Right atrium auricular region (tissue), 2 donors: Measurements from ENCODE around the gene KLF16. TPM values are rescaled to one million over a fixed set of nuclear protein-coding genes. Genes with fewer than 3 reads are reported as not detected.

Experiments used
- DNase-seq: peaks from one replicate; pipeline ENCODE4 v3.0.0-alpha.2; 2019; ENCODE audit warnings: low spot score
- H3K27ac ChIP-seq, 2 donors: fragments of 200-600 bp; sonication (generic); 1 replicate in 1 of 2; 2 replicates in 1 of 2; pipeline ENCODE4 v1.5.1; 2016 to 2019
- H3K27me3 ChIP-seq, 2 donors: fragments of 200-600 bp; sonication (generic); one replicate each; pipeline versions ENCODE4 v1.5.1 to v1.6.0; 2017 to 2019
- H3K36me3 ChIP-seq: fragments of 200-600 bp; sonication (generic); one replicate; pipeline ENCODE4 v1.5.1; 2016
- H3K4me1 ChIP-seq, 2 donors: fragments of 200-600 bp; sonication (generic); one replicate each; pipeline versions ENCODE4 v1.5.1 to v1.6.0; 2017 to 2019
- H3K4me3 ChIP-seq, 2 donors: fragments of 200-600 bp; sonication (generic); 1 replicate in 1 of 2; 2 replicates in 1 of 2; pipeline ENCODE4 v1.5.1; 2017 to 2019; ENCODE audit warnings: mild to moderate bottlenecking in 1 of 2, moderate library complexity in 1 of 2
- H3K9me3 ChIP-seq, 2 donors: fragments of 200-600 bp; sonication (generic); one replicate each; pipeline ENCODE4 v1.5.1; 2019
- total RNA-seq, 2 donors: library from RNA; depleted of rRNA; stranded (reverse); fragments of >200 nt; gene quantifications; one replicate each; pipeline ENCODE4 v1.1.0, GENCODE V29; 2016
- TF ChIP-seq, protein P1 (sequence below), 2 donors: fragments of 200-600 bp; sonication (generic); IDR thresholded peaks; one replicate each; pipeline ENCODE4 v1.5.1; 2019; ENCODE audit warnings: antibody characterized with exemption in 2 of 2

The KLF16 gene
- 1 to 10 TPM; 4.4 to 5.6 TPM for total RNA-seq

DNA sequence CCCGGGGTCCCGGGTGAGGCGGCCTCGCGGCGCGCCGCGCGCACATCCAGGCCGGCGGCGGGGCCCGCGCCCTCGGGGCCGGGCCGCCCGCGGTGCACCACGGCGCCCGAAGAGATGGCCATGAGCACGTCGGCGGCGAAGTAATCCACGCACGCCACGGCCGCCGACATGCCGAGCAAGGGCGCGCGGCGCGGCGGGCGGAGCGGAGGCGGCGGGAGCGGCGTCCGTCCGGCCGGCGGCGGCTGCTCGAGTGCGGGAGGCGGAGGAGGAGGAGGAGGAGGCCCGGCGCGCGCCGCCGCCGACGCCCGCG is at the start of gene KLF16:
Gene KLF16 (minus strand): TSS at position 252 of the 310 bp plus-strand sequence. CDS start 82 bp downstream, at position 170.
- H3K27me3 ChIP-seq = no peaks in the 10 kb centered on the region
- H3K36me3 ChIP-seq = no peaks in the 10 kb centered on the region
- peak within 1 kb of the TSS; percentile 88 to 90 for H3K27ac ChIP-seq
- peak within 1 kb of the TSS; percentile 71 to 73 for H3K4me3 ChIP-seq
- TF ChIP-seq, protein P1, sequence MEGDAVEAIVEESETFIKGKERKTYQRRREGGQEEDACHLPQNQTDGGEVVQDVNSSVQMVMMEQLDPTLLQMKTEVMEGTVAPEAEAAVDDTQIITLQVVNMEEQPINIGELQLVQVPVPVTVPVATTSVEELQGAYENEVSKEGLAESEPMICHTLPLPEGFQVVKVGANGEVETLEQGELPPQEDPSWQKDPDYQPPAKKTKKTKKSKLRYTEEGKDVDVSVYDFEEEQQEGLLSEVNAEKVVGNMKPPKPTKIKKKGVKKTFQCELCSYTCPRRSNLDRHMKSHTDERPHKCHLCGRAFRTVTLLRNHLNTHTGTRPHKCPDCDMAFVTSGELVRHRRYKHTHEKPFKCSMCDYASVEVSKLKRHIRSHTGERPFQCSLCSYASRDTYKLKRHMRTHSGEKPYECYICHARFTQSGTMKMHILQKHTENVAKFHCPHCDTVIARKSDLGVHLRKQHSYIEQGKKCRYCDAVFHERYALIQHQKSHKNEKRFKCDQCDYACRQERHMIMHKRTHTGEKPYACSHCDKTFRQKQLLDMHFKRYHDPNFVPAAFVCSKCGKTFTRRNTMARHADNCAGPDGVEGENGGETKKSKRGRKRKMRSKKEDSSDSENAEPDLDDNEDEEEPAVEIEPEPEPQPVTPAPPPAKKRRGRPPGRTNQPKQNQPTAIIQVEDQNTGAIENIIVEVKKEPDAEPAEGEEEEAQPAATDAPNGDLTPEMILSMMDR (IDR thresholded peaks at IDR 0.05) = no peak
- DNase-seq = no peak
- peaks cover 0 to 52% of the 10 kb centered on the region in 2 donors for H3K4me1 ChIP-seq
- H3K9me3 ChIP-seq = no peaks in the 10 kb centered on the region

DNA sequence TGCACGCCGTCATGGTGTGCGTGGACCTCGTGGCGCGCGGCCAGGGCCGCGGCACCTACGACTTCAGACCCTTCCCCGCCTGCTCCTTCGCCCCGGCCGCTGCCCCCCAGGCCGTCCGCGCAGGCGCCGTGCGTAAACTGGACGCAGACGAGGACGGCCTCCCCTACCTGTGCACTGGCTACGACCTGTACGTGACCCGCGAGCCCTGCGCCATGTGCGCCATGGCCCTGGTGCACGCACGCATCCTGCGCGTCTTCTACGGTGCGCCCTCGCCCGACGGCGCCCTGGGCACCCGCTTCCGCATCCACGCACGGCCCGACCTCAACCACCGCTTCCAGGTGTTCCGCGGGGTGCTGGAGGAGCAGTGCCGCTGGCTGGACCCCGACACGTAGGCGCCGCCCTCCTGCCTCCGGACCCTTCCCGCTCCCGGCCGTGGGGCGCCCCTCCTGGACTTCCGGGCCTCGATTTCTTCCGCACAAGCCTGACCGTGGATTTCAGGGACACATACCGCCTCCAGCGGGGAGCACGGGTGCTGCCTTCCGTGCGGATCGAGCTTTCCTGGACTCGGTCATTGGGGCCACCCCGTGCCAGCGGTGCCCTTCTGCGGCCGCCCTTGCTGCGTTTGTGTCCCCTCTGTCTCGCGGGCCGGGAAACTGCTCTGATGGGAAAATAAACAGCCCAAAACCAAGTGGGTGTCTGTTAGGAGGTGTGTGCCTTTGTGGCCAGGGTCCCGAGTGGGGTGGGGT is 49.6 kb upstream of the KLF16 start:
- DNase-seq = no peak
- no peak overlapping the region for H3K27ac ChIP-seq
- H3K4me3 ChIP-seq = no peak overlapping the region
- no peaks in the 10 kb centered on the region for H3K27me3 ChIP-seq
- peaks cover 17% of the 10 kb centered on the region for H3K36me3 ChIP-seq
- TF ChIP-seq, protein P1 (IDR thresholded peaks at IDR 0.05) = no peak
- no peaks in the 10 kb centered on the region for H3K9me3 ChIP-seq
- H3K4me1 ChIP-seq = peaks cover 0 to 10% of the 10 kb centered on the region in 2 donors

DNA sequence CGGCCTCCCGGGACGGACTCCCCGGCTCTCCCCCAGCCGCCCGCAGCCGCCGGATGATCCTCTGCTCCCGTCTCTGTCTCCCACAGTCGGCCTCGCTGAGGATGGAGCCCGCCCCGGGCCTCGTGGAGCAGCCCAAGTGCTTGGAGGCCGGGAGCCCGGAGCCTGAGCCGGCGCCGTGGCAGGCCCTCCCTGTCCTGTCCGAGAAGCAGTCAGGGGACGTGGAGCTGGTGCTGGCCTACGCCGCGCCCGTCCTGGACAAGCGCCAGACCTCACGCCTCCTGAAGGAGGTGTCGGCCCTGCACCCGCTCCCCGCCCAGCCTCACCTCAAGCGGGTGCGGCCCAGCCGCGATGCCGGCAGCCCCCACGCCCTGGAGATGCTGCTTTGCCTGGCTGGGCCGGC is 48.6 kb upstream of the KLF16 start:
- Histone ChIP-seq H3K4me1 (peaks cover 0 to 15% of the 10 kb centered on the region in 2 donors), H3K9me3 (no peaks in the 10 kb centered on the region), H3K36me3 (peaks cover 11% of the 10 kb centered on the region), H3K4me3 (no peak overlapping the region), H3K27ac (no peak overlapping the region), H3K27me3 (no peaks in the 10 kb centered on the region)
- DNase-seq = no peak
- TF ChIP-seq, protein P1 (IDR thresholded peaks at IDR 0.05) = no peak

DNA sequence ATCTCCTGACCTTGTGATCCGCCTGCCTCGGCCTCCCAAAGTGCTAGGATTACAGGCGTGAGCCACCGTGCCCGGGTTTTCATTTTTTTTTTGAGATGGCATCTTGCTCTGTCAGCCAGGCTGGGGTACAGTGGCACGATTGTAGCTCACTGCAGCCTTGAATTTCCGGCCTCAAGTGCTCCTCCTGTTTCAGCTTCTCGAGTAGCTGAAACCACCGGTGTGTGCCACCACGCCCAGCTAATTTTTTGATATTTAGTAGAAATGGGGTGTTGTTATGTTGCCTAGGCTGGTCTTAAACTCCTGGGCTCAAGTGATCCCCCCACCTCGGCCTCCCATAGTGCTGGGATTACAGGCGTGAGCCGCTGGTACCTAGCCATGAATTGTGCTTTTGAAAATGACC is 47.7 kb upstream of the KLF16 start:
- H3K27ac ChIP-seq = no peak overlapping the region
- H3K36me3 ChIP-seq = peaks cover 11% of the 10 kb centered on the region
- no peaks in the 10 kb centered on the region for H3K9me3 ChIP-seq
- no peaks in the 10 kb centered on the region for H3K27me3 ChIP-seq
- H3K4me1 ChIP-seq = peaks cover 0 to 18% of the 10 kb centered on the region in 2 donors
- H3K4me3 ChIP-seq = no peak overlapping the region
- DNase-seq = no peak
- TF ChIP-seq, protein P1 (IDR thresholded peaks at IDR 0.05) = no peak

DNA sequence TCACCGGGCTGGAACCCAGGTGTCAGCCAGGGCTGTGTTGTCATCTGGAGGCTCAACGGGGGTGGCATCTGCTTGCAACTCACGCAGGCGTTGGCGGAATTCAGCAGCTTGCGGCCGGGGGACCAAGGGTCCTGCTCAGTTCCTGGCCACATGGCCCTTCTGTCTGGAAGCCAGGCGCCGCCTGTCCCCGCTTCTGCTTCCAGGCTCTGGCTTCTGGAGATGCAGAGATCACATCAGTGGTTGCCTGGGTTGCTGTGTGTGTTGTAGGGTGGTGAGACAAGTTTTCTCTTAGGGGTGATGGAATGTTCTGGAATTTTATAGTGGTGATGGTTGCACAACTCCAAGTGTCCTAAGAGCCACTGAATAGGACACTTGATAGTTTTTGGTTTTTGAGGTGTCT is 46.8 kb upstream of the KLF16 start:
- H3K4me3 ChIP-seq = no peak overlapping the region
- DNase-seq = no peak
- no peaks in the 10 kb centered on the region for H3K9me3 ChIP-seq
- no peak overlapping the region for H3K27ac ChIP-seq
- no peaks in the 10 kb centered on the region for H3K27me3 ChIP-seq
- H3K4me1 ChIP-seq = peaks cover 0 to 24% of the 10 kb centered on the region in 2 donors
- peaks cover 11% of the 10 kb centered on the region for H3K36me3 ChIP-seq
- TF ChIP-seq, protein P1 (IDR thresholded peaks at IDR 0.05) = no peak

DNA sequence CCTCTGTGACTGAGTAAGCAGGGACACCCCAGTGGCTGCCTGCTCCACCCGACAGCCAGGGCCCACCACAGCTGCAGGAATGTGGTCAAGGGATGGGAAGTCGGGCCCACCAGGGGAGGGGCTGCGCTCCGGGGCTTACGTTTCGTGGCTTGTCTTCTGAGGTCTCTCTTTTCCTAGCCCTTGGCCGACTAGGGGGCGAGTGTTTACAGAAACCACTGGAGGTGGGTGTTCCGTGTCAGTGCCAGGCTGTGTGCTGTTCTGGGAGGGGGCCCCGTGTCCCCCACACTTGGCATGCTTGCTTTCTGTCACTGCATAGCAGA is 46.3 kb upstream of the KLF16 start:
- no peak overlapping the region for H3K4me3 ChIP-seq
- no peak for DNase-seq
- no peaks in the 10 kb centered on the region for H3K9me3 ChIP-seq
- H3K27ac ChIP-seq = no peak overlapping the region
- TF ChIP-seq, protein P1 (IDR thresholded peaks at IDR 0.05) = no peak
- H3K4me1 ChIP-seq = peaks cover 0 to 24% of the 10 kb centered on the region in 2 donors
- no peaks in the 10 kb centered on the region for H3K27me3 ChIP-seq
- peaks cover 11% of the 10 kb centered on the region for H3K36me3 ChIP-seq
